ENCODE measurements around the gene SMYD1. TPM values are rescaled to one million over a fixed set of nuclear protein-coding genes. Genes with fewer than 3 reads are reported as not detected.

Gene SMYD1
- total and polyA plus RNA-seq, 2 donors (not counting 3 experiments of a cell fraction or from before 2014, with no cell fraction given): not detected

GRCh38 chr2:88129313-88129959 lies 61.8 kb downstream of the SMYD1 start:
- no TSS peak for BruUV-seq (replicated peaks)
- dilution Hi-C loops (cut with MboI; ENCODE audit: extremely low pct_ligation_motif_present, low sequenced_read_pairs): no loop called here
- no peak overlapping the region for H3K27ac ChIP-seq (ENCODE audit: insufficient read depth, low read depth, low read length)
- no peaks in the 10 kb centered on the region for H3K79me2 ChIP-seq (ENCODE audit: control insufficient read depth, insufficient read depth, low read length)
- TF ChIP-seq POLR2A (IDR thresholded peaks at IDR 0.05; ENCODE audit: low read depth, low read length) (no peak), CTCF (IDR thresholded peaks at IDR 0.05; ENCODE audit: extremely low read depth in 1 of 2, insufficient read depth in 1 of 2, low read depth in 1 of 2, low read length in 2 of 2) (no peak), EZH2 (IDR thresholded peaks at IDR 0.05; ENCODE audit: borderline replicate concordance, low read depth, low read length, severe bottlenecking) (no peak), JUN (IDR thresholded peaks at IDR 0.05; ENCODE audit: borderline replicate concordance, insufficient read depth, insufficient read length, low read depth) (no peak), GATA2 (IDR thresholded peaks at IDR 0.05; ENCODE audit: insufficient read depth, insufficient read length, low read depth, low read length) (no peak), FOS (IDR thresholded peaks at IDR 0.05; ENCODE audit: borderline replicate concordance, insufficient read depth, low read length) (no peak), POLR2AphosphoS5 (IDR thresholded peaks at IDR 0.05; ENCODE audit: insufficient read depth, low read depth, low read length) (no peak), MYC (IDR thresholded peaks at IDR 0.05; ENCODE audit: low read depth, low read length) (no peak)
- intact Hi-C loops (cut with micrococcal nuclease): no loop called here
- H3K4me3 ChIP-seq (replicated peaks in 1 of 3; ENCODE audit: insufficient read depth in 1 of 3, low read depth in 1 of 3, low read length in 3 of 3): no peak overlapping the region
- H3K27me3 ChIP-seq (ENCODE audit: control insufficient read depth in 2 of 2, insufficient read depth in 2 of 2, low read length in 2 of 2): no peaks in the 10 kb centered on the region
- no peaks in the 10 kb centered on the region for H3K9me3 ChIP-seq (replicated peaks; ENCODE audit: control insufficient read depth, insufficient read depth, low read length)
- H3K9ac ChIP-seq (replicated peaks; ENCODE audit: extremely low read depth, insufficient read depth, low read length): no peak overlapping the region
- no peak overlapping the region for H3K4me2 ChIP-seq (ENCODE audit: insufficient read depth, low read length)
- ChIA-PET POLR2A (no interaction called here), CTCF (no interaction called here)
- no peaks in the 10 kb centered on the region for H3K4me1 ChIP-seq (ENCODE audit: control insufficient read depth, extremely low read depth, insufficient read depth, low read length)
- H2AFZ ChIP-seq (ENCODE audit: low read depth, low read length): no peak overlapping the region
- no peaks in the 10 kb centered on the region for H3K36me3 ChIP-seq (ENCODE audit: control insufficient read depth in 2 of 2, extremely low read depth in 1 of 2, insufficient read depth in 2 of 2, low read length in 2 of 2)
- H4K20me1 ChIP-seq (replicated peaks; ENCODE audit: control insufficient read depth, extremely low read depth, insufficient read depth, low read length): no peaks in the 10 kb centered on the region
- DNase-seq (ENCODE audit: low read depth, low spot score) (no peak), FAIRE-seq (no peak)
- H3K9me1 ChIP-seq (replicated peaks; ENCODE audit: control insufficient read depth, extremely low read depth, insufficient read depth, low read length): no peaks in the 10 kb centered on the region
